Erythroblast (primary cell): ENCODE measurements around the gene CADPS2.

Experiments used
- GATA1 ChIP-seq: IDR thresholded peaks from 2 replicates; pipeline ENCODE4 v1.6.1; 2011; ENCODE audit warnings: low read depth, mild to moderate bottlenecking, control low read depth, low read length, moderate library complexity
- POLR2A ChIP-seq: IDR thresholded peaks from 2 replicates; pipeline ENCODE4 v1.6.1; 2011; ENCODE audit warnings: mild to moderate bottlenecking, low read length

DNA sequence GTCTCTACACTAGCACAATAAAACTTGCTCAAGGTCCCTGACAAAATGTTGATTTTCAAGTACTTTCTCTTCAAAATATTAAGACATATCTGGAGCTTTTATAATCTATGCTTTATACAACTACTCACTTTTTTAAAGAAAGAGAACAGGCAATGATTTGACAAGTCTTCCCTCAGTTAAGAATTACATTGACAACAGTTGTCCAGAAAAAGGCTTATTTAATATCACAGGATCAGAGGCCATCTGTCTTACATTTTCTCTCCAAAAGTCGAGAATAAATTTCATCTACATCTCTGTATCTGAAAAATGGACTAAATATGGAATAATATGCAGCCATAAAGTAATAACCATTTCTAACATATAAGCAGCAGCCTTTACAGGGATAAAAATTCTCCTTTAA is 175.3 kb downstream of the CADPS2 start:
- TF ChIP-seq POLR2A: no peak
- TF ChIP-seq GATA1: no peak
